NT2/D1 (cell line): Measurements from ENCODE around the gene SMARCC2.

Experiments used
- SUZ12 ChIP-seq: IDR thresholded peaks from 2 replicates; pipeline ENCODE4 v1.6.1; 2011; ENCODE audit not compliant: insufficient read length, insufficient read depth; ENCODE audit errors: extremely low read depth
- YY1 ChIP-seq: IDR thresholded peaks from 2 replicates; pipeline ENCODE4 v1.6.1; 2011; ENCODE audit not compliant: insufficient read length, insufficient read depth

DNA sequence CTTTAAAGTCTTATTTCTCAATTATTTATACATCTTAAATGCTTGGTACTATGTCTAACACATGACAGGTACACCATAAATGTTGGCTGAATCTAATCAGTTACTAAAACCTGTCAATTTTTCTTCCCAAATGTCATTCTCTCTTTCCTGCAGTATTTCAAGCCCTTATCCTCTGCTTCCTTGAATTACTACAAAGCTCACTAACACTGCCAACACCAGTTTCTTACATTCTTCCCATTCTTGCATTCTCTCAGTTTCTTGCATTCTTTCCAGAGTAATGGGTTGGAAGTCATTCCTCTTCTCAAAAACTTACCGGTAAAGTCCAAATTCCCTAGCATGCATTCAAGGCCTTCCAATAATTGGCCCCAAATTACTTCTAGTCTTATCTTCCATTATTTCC, 9.6 kb upstream of the SMARCC2 start:
- no peak for TF ChIP-seq SUZ12
- no peak for TF ChIP-seq YY1
